Right ventricle myocardium inferior (tissue), 1 donor: ENCODE data around the gene ZSCAN2. TPM values are rescaled to one million over a fixed set of nuclear protein-coding genes. Genes with fewer than 3 reads are reported as not detected.

Experiments used
- ATAC-seq: fragments of 200-7000 bp; cut with Tn5 transposase; one replicate; pipeline ENCODE4 v1.9.1; 2020; ENCODE audit warnings: mild to moderate bottlenecking, moderate library complexity
- DNase-seq: peaks from one replicate; pipeline ENCODE4 v3.0.0; 2021; ENCODE audit errors: missing footprints
- intact Hi-C: fragments of 100-400 bp; cut with DNase I; formaldehyde crosslinking; loops from one replicate; pipeline ENCODE4 v1.11.0; 2022
- total RNA-seq: library from RNA; stranded (reverse); fragmentation: NEBNext Ultra II Directional; extraction: Animal tissue kit (Norgen Biotek cat#: 25700); gene quantifications from one replicate; pipeline ENCODE4 v1.2.1, GENCODE V29; 2021
- donor health status: DM: no; HTN: yes; CAD: no; lungs with severe emphysema.

Gene ZSCAN2
- total RNA-seq, 1 donor from 2014 or later, result 5.7 TPM

DNA sequence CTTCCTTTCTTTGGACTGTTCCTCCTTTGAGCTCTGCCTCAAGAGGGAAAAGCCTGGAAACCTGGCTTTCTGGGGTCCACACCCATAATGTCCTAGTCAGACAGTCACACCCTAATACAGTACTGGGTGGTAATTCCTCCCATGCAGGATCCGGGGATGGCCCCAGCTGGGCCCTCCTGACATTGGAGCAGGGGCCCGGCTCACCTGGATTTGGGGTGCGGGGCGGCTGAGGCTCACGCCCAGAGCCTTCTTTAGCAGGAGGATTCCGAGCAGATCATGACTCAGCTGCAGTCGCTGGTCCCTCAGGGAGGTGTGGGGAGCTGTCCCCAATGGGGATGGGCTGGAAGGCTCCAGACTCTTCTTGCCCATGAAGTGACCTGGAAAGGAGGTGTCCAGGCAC, 56.2 kb downstream of the ZSCAN2 start:
- DNase-seq, result peak; percentile 67
- intact Hi-C loops, result loop anchor here (5.0 kb wide), 3 partner anchors 45 to 160 kb away; partner anchors contain the start of genes ALPK3 and SEC11A

DNA sequence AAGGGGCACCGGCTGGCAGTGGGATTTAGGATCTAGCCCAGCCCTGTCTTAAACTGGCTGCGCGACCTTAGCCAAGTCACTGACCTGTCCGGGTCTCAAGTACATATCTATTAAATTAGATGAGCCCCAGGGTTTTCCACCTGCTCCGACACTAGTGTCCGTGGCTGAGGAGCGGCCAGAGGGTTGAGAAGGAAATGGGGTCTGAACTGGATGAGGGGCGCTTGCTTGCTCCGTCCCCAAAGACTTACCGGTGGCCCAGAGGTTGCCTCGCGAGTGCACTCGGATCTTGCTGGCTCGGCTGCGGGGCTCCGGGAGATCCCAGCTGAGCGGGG, 56.9 kb downstream of the ZSCAN2 start:
- intact Hi-C loops, result loop anchor here (5.0 kb wide), 3 partner anchors 45 to 160 kb away; partner anchors contain the start of genes ALPK3 and SEC11A
- no peak for DNase-seq
- ATAC-seq, result no peak

More for the DNA sequence above, 56.2 kb downstream of the ZSCAN2 start:
- ATAC-seq, result no peak

DNA sequence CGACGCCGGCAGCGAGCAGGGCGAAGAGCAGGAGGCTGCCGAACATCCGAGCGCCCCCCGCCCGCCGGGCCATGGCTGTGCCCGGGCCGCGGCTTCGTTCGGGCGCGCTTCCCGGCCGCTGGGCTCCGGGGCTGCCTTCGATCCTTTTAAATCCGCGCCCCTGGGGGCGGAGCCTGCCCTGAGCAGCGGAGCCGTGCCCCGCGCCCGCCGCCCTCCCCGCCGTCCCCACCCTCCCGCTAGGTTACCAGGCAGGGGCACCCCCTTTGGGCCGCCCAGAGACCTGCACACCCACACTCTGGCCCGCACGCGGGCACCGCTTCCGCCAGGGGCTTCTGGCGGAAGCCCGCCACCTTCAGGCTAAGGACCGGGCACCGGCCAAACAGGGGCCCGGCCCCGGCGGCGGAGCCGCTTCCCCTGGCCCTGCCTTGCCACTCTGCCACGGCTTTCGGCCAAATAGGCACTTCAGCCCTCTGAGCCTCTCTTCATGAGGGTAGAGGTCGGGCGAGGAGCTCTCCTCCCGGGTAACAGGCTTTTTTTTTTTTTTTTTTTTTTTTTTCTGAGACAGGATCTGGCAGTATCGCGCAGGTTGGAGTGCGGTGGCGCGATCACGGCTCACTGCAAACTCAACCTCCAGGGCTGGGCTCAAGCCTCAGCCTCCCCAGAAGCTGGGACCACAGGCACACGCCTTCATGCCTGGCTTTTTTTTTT, 57.4 kb downstream of the ZSCAN2 start, which contains the start of gene NMB:
NMB (minus strand) TSS at position 120 of the 708 bp plus-strand sequence; CDS start at position 73, 47 bp downstream.
- intact Hi-C loops, result loop anchor here (5.0 kb wide), 3 partner anchors 44 to 159 kb away; partner anchors contain the start of genes ALPK3 and SEC11A
- ATAC-seq (peak; percentile 65), DNase-seq (peak; percentile 88)

DNA sequence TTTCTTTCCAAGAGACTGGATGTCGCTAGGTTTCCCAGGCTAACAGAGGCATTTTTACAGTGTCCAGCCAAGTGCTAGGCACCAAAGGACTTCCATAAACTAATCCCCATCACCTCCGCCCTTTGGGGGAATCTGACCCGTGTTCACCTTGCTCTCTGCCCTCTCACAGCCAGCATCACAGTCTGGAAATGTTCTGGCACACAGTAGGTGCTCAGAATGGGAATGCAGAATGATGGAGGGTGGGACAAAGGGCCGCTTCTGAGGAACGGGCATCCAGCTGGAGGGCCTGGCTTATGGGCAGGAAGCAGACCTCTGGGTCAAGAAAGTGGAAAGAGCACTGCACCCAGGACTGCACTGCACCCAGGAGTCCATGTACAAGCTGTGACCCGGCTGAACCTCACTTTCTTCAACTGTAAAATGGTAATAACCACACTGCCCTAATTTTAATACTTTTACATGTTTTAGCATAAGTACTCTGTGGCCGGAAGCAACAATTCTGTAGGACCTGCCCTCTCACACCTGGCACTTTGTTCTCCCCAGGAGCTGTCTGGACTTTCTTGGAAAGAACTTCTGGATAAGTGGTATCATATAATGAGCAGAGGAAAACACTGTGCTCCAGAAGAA, 58.1 kb downstream of the ZSCAN2 start:
- intact Hi-C loops, result loop anchor here (5.0 kb wide), 3 partner anchors 43 to 158 kb away; partner anchors contain the start of genes ALPK3 and SEC11A
- DNase-seq, result no peak
- no peak for ATAC-seq

DNA sequence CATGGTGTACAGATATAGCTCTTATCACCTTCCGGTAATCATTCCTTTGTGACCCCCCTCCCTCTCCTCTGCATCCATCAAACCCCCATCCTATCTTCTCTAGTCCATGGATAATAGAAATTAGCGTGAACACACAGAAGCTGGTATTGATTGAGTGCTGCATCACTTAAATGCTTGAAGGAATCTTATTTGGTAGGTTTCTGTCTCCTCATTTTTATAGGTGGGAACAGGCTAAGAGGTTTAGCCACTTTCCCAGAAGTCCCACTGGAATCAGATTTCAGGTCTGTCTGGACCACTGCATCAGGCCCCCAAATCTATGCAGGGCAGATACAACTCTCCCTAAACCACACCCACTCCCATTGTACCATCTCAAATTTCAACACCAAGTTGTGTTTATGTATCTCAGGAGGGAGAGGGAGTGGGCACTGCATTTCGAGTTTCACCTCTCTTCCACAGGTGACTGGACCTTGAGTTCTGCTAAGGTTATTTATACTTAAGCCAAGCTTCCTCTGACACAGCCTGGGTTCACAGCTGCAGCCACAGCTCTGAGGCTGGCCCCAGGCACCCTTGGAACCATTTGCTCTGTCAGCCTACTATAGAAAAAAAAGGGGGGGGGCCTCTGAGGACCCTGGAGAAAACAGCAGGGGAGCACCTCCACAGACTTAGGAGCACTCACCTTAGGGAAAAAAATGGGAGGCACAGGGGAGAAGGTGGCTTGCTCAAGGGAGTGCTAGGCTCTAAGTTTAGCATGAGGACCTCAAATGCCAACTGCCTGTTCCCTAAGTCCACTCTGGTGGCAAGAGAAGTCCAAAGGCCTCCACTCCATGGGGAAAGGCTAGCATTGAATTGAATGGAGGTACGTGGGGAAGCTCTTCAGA, 59.3 kb downstream of the ZSCAN2 start:
- DNase-seq, result no peak
- intact Hi-C loops, result loop anchor here (5.0 kb wide), 3 partner anchors 42 to 157 kb away; partner anchors contain the start of genes ALPK3 and SEC11A
- no peak for ATAC-seq

DNA sequence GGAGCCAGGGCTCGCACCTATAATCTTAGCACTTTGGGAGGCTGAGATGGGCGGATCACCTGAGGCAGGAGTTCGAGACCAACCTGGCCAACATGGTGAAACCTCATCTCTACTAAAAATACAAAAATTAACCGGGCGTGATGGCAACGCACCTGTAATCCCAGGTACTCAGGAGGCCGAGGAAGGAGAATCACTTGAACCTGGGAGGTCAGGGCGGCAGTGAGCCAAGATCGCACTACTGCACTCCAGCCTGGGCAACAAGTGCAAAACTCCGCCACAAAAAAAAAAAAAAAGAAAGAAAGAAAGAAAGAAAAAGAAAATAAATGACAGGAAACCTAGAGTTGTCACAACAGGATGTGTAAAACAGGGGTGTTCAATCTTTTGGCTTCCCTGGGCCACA, 60.2 kb downstream of the ZSCAN2 start:
- DNase-seq (no peak), ATAC-seq (no peak)
- intact Hi-C loops, result no loop called here

DNA sequence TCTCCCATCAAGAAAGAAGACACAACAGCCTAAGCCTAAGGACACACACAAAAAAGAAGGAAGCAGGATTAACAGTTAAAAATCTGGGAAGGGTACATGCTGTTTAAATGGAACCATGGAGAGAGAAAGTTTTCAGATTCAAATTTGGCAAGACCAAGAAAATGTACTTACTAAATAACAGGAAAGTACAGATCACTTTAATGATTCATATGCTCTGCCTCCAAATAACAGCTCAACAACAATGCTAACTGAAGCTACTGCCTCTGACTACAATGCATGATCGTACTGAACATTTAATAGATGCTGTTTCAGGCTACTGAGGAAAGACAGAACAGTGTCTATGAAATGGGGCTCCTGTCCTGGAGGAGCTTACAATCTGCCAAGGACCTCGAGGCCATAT, 65.6 kb downstream of the ZSCAN2 start:
- ATAC-seq, result no peak
- intact Hi-C loops, result no loop called here
- no peak for DNase-seq

DNA sequence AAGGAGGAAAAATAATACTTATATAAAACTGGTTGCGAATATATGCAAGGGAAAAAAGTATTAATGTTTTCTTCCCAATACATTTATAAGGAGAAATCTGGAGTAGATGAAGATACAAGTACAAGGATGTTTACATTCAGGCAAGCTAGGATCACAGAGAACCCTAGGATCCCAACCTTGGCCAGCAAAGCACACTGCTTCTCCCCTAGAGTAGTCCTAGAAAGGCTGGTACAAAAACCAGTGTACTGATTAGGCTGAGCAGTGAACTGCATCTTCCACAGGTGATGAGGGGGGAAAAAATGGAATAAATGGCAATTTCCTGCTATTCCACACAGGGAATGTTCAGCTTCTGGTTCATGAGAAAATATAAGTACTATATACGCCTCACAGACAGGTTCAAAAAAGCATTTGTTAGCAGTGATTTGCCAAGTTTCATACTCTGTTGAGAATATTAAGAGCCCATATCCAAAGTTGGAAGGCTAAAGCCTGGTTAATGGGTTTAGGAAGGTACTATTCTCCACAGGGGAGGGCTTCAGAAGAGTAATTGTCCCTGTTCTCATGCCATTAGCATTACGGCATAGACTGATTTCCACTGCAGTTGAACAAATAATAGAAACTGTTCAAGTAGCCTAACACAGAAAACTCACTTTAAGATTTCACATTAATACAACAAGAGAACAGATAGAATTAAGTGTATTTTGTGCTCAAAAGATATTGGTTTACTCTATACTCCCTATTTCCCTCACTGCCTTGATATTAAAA, 67.6 kb downstream of the ZSCAN2 start:
- DNase-seq (no peak), ATAC-seq (no peak)
- intact Hi-C loops, result no loop called here

DNA sequence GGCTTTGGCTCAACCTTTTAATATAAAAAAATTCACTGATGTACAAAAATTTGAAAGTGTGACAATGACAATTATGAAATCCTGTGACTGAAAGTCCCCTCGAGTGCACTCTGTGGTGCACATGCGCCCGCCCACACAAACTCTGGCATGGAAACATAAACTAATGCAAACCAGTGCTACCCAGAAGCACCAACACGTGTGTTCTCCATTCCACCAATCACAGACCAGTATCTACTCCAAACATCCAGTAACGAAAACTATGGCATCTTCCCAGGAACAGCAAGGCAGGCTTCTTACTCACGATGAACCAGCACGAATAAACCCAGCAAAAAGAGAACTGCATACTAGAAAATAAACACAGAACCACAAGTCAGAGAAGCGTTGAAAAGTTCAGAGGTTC, 68.9 kb downstream of the ZSCAN2 start:
- no peak for DNase-seq
- intact Hi-C loops, result no loop called here
- no peak for ATAC-seq

DNA sequence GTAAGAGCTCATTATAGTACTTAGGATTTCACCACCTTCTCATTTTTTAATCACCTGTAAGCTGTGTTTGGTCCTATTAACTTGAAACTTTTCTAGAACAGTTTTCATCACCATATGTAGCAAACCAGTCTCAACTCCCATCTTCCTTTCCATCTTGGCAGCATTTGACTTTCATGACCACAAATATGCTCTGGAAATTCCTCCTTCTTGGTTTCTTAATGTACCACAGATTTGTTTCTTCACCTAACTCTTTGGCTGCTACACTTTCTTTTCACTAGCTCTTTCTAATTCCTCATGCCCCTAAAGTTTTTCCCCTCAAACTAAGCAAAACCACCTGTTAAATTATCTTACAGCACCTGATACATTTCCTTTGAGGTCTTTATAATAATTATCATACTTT, 70.4 kb downstream of the ZSCAN2 start:
- intact Hi-C loops, result no loop called here
- ATAC-seq, result no peak
- no peak for DNase-seq

Other genes starting within 250 kb of the ZSCAN2 start
- gene WDR73, start 53.3 kb downstream of the ZSCAN2 start, total RNA-seq, result 12.8 TPM
- gene NMB, start 57.2 kb downstream of the ZSCAN2 start, total RNA-seq, result 3.9 TPM
- gene SEC11A, start 115.1 kb downstream of the ZSCAN2 start, total RNA-seq, result 84.7 TPM
- 19.2 TPM for gene ZNF592, start 147.6 kb downstream of the ZSCAN2 start, total RNA-seq
- 132 TPM for gene ALPK3, start 216.3 kb downstream of the ZSCAN2 start, total RNA-seq